Epidermal melanocyte (primary cell): Measurements from ENCODE around the gene BORCS8.

ENCODE experiments used
- DNase-seq: peaks from one replicate; pipeline ENCODE4 v3.0.0; 2011; ENCODE audit warnings: low spot score; ENCODE audit not compliant: insufficient read length

Gene BORCS8

DNA sequence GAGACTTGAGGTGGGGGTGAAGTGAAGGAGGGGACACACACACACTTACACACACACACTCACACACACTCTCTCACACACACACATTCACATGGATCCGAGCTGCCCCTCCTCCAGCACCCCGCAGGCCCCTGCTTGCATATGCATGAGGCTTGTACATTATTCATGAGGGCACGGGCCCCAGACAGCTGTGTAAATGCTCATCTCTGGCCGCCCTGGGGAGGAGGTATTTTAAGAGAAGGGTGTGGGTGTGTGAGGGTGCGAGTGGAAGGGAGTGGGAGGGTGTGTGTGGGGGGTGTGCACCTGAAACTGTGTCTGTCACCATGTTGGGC, 22.2 kb upstream of the BORCS8 start:
- no peak for DNase-seq

DNA sequence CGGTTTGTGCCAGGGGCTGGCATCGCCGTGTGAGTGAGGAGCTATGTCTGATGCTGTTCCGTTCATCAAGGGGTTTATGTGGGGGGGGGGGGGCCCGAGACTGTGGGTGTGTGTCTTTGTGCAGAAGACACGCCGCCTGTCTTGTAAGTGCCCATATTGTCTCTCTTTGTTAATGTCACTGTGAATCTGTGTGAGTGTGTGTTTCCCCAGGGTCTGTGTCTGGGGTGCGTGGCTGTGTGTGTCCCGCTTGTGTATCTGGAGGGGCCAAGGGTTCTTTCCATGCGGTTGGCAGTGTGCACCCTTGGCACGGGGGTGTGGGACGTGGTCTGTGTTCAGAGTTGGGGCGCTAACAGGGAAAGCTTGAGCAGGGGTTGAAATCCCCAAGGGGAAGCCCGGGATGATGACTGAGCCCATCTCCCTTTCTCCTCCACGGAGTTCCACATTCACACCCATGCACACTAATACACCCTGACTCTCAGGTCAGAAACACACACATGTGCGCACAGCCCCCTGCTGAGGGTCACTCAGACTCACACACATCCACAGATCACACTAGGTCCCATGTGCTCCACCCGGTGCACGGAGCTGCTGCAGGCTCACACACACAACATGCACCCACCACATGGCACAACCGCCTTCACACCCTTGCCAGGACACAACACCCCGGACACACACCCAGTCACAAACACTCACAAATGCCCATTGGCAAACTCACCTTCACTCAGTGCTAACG, 21.6 kb upstream of the BORCS8 start:
- no peak for DNase-seq

DNA sequence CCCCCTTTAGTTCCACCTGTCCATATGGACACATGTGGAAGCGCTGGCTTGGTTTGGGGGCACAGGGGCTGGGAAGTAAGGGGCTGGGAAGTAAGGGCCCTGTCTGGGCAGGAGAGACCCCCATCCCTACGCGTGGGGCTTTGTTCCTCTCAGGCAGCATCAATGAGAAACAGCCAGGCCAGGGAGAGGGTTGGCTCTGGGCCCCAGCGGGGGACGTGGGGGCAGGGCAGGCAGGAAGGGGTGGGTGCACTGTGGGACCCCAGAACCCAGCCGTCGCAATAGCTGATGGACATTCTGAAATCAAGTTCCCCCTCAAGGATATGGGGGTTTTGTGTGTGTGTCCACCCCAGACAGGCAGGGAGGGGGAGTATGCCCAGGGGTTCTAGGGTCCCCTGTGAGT, 21.0 kb upstream of the BORCS8 start:
- DNase-seq: no peak

DNA sequence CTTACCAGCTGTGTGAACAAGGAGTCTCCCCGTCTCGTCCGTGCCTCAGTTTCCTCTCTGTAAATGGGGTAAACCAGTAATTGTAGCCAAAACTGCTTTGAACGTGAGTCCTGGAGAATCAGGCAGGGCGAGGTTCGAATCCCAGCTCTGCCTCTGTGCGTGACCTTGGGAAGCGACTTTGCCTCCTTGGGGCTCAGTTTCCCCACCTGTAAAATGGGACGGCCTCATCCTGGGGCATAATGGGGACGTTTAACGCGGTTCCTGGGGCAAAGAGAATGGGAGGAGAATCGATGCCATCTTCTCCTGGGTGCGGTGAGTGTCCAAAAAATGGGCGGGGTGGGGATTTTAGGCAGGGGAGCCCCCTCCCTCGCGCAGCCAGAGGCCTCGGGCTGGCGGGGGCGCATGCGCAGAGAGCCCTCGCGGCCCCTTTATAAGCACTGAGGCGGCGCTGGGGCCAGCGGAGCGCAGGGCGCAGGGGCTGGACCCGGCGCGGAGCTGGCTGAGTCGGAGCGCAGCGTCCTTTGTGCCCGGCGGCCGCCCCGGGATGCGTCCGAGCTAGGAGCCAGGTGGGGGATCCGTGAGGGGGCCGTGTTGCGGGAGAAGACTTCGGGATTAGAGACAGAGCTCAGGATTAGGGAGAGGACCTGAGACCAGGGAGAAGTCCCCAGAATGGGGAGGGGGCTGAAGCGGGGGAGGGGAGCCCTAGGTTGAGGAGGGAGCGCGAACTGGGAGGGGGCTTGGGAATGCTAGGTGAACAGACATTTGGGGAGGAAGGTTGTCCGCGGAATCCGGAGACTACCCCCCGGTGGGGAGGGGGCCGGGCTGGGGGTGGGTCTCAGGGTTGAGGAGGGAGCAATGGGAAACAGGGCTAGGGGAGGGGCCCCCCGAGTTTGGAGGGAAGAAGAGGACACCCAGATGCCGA, 19.8 kb upstream of the BORCS8 start, which contains the start of gene NCAN:
Gene NCAN (plus strand): TSS at position 460 of the 922 bp plus-strand sequence. CDS start 4,996 bp downstream, outside the sequence.
- no peak for DNase-seq

DNA sequence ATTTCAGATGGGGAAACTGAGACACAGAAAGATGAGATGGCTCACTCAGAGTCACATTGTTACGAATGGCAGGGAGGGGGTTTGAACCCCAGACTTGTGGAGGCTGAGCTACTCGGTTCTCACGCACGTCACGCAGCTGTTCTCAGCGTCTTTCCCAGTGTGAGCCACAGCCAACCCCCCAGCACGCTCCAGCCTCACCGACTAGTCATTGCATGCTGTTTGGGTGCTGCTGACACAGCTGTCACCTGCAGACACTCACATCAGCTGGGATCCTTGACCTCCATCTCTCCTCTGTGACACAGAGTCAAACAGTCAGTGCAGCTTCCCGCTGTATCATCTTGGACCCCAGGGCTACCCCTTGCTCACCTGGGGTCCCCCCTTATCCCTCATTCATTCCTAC, 17.4 kb upstream of the BORCS8 start:
- no peak for DNase-seq

DNA sequence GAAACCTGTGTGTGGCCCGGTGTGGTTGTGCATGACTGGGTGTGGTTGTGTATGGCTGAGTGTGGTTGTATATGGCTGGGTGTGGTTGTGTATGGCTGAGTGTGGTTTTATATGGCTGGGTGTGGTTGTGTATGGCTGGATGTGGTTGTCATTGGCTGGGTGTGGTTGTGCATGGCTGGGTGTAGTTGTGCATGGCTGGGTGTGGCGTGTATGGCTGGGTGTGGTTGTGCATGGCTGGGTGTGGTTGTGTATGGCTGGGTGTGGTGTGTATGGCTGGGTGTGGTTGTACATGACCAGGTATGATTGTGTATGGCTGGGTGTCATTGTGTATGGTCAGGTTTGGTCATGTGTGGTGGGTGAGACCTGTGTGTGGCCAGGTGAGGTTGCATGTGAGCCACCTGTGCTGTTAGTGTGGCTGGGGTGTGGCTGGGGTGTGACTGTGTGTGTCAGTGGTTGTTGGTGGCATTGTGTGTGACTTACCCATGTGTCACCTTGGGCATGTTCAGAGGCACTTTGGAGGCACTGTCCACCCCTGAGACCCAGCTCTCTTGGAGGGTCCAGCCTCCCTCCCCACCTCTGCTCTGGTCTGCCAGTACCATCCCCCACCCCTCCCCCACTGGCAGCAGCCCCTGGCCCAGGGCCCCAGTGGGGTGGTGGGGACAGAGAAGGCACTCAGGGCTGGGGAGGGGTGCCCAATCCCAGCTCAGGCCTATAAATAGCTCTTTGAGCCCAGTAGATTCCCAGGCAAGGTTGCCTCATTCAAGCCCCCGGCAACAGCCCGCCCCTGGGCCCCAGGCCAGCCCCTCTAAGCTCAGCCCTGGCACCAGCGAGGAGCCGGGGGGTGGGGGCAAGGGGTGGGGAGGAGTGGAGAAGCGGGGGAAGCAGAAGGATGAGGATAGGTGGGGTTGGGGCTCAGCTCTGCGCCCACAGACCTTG, 16.0 kb upstream of the BORCS8 start:
- DNase-seq: no peak

DNA sequence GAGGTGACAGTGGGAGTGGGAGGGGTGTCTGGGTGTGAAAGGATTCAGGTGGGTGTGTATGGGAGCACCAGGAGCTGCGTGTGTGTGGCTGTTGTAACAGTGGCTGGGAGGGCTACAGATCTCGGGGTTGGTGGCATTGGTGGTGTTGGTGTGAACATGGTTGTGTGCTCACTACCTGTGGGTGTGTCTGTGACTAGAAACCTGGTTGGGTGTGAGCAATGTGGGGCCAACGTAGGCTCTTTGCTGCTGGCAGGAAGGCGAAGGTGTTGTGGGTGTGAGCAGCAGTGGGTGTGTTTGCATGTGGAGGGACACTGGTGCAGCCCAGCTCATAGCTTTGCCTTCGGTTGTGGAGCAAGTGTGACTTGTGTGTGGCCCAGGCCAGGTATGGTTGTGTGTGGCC, 15.0 kb upstream of the BORCS8 start:
- DNase-seq: no peak

DNA sequence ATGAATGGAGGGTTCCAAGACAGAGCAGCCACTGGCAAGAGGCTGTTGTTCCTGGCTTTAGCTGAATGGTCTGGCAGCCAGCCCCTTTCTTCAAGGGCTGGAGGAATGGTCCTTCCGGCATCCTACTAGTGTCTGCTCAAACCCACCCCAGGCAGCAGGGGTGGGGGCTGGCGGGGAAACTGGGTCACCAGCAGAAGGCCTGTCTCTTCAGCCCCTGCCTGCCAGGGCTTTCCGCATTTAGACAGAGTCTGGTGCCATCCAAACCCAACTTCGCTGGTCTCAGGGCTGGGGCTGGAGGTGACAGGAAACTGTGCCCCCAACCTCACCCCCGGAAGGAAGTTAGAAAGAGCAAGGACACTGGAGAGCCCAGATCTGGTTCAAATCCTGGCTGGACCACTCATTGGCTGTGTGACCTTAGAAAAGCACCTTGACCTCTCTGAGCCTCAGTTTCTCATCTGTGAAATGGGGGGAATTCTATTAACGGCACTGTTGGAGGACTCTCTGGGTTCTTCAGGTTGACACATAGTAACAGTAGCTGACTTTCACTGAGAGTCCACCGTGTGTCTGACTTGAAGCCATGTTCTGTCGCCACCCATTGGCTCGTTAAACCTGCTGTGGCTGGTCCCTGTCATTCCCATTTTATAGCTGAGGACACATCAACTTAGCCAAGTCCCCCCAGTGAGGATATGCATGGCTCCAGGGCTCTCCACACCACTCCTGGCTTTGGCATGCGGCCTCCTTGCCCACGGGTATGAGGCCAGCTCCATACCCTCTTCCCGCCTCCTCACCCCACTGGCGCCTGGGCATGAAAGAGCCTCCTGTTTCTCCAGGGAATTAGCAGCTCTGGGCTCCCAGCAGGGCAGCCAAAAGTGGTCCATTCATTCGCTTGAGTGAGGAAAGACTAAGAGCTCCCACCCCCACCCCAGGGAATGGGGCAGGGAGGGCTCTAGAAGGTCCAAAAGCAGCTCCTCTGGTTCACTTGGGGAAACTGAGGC, 13.8 kb upstream of the BORCS8 start:
- DNase-seq: peak; percentile 33

DNA sequence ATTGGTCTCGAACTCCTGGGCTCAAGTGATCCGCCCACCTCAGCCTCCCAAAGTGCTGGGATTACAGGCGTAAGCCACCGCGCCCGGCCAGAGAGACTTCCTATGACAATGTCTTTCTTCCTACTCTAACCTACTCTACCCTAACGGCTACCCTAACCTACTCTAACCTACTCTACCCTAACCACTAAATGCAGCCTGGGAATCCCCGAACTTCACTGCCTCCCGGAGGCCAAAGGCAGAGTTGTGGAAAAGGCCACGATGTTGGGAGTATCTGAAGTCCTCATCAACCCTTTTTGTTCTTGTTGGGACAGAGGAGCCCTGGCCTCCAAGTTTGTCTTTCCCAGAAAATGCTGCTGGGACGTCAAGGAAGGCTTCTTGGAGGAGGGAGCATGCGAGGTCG, 12.2 kb upstream of the BORCS8 start:
- DNase-seq: no peak

DNA sequence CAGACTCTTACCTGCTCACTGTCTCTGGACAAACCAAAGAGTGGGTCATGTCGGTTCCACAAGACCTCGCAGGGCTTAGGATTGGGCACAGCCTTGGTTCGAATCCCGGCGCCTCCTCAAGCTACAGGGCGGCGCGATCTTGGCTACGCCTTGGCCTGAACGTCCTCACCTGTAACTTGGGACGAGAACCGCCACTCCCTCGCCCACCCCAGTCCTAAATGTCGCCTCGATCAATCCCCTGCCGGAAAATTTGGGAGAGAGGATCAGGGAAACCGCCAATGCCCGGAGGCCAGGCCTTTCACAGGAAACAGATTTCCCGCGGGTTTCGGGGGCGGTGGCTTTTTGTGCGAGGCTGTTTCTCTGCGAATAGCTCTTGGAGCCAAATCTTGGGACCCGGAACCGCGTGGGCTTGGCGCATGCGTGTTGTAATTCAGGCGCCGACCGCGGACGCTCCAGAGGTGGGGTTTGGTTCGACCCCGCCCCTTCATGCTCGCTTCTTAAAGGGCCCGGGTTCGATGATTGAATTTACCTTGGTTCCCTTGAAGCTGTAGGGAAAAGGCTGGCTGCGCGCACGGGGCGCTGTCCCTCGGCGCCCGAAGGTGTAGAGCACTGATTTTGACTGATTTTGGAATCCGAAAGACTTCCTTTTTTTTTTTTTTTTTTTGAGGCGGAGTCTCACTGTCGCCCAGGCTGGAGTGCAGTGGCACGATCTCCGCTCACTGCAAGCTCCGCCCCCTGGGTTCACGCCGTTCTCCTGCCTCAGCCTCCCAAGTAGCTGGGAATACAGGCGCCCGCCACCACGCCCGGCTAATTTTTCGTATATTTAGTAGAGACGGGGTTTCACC, 11.3 kb upstream of the BORCS8 start, which contains the start of gene NR2C2AP:
Gene NR2C2AP (minus strand): TSS at position 403 of the 845 bp plus-strand sequence. CDS start 354 bp downstream, at position 49.
- peak; percentile 99 for DNase-seq

DNA sequence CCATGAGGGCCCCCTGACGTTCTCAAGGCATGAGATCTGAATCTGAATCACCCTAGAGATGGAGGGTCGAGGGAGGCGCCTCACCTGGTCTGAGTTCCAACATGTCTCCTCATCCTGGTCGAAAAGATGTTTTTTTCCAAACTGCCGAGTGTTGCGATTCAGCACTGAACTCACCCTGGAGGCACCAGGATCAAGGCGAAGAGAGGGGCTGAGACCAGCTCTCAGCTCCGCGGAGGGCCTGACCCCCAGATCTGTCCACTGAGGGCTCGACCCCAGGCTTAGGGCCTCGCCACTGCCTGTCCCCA, 10.7 kb upstream of the BORCS8 start:
- DNase-seq: no peak

DNA sequence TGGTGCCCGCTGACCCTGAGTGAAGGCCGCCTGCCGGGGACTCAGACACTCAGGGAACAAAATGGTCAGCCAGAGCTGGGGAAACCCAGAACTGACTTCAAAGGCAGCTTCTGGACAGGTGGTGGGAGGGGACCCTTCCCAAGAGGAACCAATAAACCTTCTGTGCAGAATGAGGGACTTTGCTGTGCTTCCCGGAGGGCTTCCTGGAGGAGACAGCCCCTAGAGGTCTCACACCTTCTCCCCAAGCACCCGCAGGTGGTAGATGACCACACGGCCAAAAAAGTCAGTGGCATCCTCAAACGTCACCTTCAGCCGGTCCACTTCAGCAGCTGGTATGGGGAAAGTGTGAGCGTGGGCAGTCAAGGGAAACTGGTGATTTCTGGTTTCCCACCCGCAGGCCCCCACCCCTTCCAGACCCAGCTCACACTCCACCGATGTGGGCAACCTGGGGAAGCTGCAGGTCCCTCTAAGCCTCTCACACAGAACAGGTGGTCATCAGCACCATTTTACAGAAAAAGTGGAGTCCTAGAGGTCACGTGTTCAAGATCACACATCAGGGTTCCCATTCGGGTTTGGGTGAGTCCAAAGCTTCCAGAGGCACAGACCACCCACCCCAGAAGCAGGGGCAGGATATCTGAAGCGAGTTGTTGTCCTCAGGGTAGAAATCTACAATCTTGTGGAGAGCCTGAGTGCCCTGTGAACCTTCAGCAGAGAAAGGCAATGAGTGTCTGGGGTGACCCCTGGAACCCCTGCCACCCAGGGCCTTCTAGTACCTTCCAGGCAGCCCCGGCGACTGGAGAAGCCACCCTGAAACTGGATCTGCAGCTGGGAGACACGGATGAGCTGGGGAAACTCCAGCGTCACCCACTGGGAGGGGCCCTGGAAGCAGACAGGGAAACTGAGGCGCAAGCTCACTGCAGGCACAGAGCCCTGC, 10.0 kb upstream of the BORCS8 start:
- DNase-seq: no peak

DNA sequence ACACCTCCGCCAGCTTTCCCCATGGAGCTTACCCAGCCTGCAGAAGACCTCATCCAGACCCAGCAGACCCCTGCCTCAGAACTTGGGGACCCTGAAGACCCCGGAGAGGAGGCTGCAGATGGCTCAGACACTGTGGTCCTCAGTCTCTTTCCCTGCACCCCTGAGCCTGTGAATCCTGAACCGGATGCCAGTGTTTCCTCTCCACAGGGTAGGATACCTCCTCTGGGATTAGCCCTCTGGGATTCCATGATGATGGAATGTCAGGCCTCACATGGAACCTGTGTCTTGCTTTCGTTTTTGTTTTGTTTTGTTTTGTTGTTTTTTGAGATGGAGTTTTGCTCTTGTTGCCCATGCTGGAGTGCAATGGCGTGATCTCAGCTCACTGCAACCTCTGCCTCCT, 2.0 kb upstream of the BORCS8 start:
- DNase-seq: no peak

DNA sequence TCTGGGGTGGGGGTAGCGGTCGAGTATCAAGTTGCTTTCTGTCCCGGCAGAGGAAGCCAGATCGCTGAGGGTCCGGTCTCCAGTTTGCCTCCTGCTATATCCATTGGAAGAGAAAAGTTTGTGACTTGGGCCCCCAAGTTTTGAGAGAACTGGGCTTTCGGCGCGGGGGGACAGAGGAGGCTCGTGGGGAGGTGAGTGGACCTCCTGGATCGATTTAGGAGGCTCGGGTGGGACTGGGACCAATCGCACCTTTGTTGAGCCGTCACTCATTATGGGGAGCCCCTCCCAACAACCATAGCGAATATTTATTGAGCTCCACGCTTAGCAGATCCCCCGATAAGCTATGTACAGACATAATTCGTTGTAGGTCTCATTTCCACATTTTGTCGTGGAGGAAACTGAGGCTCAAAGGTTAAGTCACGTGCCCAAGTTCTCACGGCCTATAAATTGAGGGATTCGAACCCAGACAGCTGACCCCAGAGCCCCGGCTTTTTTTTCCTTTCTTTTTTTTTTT, 1.0 kb upstream of the BORCS8 start:
- no peak for DNase-seq

DNA sequence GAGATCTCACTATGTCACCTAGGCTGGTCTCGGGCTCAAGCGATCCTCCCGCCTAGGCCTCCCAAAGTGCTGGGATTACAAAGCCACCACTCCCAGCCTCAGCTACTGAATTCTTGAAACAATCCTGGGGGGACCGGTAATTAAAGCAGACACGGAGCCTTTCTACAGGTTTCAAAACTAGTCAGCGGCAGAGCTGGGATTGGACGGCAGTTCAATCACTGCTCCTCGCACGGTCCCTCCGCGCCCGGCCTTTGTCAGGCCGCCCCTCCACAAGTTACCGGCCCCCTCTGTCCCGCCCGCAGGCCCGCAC, 229 bp downstream of the BORCS8 start:
- DNase-seq: no peak

DNA sequence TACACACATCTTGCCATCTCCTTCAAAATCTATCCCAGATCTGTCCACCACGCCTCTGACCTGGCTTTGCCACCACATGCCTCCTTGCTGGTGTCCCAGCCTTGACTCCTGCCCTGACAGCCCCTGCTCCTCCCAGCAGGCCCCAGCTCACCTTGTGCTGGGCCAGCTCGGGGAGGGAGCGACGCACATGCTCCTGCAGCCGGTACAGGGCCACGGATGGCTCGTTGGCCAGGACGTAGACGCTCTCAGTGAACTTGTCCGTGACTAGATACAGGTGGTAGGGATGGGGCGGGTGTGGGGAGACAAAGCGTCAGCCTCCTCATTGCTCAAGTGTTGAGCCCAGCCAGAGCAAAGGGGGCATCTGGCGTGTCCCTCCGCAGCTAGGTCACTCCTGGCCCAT, 5.2 kb downstream of the BORCS8 start:
- no peak for DNase-seq

DNA sequence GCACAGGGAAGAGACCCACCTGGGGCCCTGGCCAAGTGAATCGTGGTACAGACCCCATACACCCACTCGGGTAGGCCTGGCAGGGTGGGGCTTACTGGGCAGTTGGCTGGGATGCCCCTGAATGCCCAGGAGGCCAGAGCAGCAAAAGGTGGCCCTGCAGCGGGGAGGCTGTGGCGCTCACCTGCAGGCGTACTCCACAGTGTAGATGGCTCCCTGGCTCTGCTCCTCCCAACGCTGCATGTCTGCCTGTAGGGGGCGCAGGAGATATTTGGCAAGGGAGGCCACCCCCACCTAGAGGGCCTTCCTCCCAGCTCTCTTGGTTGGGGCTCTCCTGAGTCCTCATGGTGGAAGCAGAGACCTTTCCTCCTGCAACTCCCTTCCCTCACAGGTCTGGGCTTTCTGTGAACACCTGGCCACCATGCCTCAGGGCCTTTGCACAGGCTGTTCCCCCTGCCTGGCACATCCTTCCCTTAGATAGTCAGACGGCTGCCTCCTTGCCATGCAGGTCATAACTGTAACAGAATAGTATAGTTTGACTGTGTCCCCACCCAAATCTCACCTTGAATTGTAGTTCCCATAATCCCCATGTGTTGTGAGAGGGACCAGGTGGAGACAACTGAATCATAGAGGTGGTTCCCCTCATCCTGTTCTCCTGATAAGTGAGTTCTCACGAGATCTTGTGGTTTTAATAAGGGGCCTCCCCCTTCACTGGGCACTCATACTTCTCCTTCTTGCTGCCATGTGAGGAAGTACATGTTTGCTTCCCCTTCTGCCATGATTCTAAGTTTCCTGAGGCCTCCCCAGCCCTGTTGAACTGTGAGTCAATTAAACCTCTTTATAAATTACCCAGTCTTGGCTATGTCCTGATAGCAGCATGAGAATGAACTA, 5.9 kb downstream of the BORCS8 start:
- DNase-seq: no peak
